Skeletal muscle satellite cell (primary cell): ENCODE data around the gene SMTN.
"Not testable (repeated sequence)": the region's sequence is repeated elsewhere in the genome, so short reads cannot be mapped to it uniquely, and the experiment has no call there.

ENCODE experiments used
- H3K27me3 ChIP-seq: 2 replicates; pipeline ENCODE4 v1.7.0; 2013; ENCODE audit warnings: low read length; ENCODE audit not compliant: control insufficient read depth, insufficient read depth
- H3K36me3 ChIP-seq: 2 replicates; pipeline ENCODE4 v1.7.0; 2013; ENCODE audit warnings: mild to moderate bottlenecking, control low read depth, low read length; ENCODE audit not compliant: insufficient read depth
- H3K4me1 ChIP-seq: 2 replicates; pipeline ENCODE4 v1.7.0; 2013; ENCODE audit warnings: low read length; ENCODE audit not compliant: control insufficient read depth, insufficient read depth
- H3K4me2 ChIP-seq: 2 replicates; pipeline ENCODE4 v1.7.0; 2013; ENCODE audit warnings: mild to moderate bottlenecking, low read length
- H3K4me3 ChIP-seq: 2 replicates; pipeline ENCODE4 v1.7.0; 2013; ENCODE audit warnings: low read length
- H3K9ac ChIP-seq: 2 replicates; pipeline ENCODE4 v1.7.0; 2013; ENCODE audit warnings: mild to moderate bottlenecking, low read depth, low read length, moderate library complexity
- H3K9me3 ChIP-seq: replicated peaks from 2 replicates; pipeline ENCODE4 v1.7.0; 2013; ENCODE audit warnings: mild to moderate bottlenecking, control low read depth, low read length

Gene SMTN

GRCh38 chr22:31055117-31055634, 25.9 kb upstream of the SMTN start:
- no peaks in the 10 kb centered on the region for H3K27me3 ChIP-seq
- no peaks in the 10 kb centered on the region for H3K36me3 ChIP-seq
- no peak overlapping the region for H3K4me3 ChIP-seq
- peak overlapping the region; percentile 24 for H3K4me2 ChIP-seq
- H3K9me3 ChIP-seq, result no peaks in the 10 kb centered on the region
- peaks cover 12% of the 10 kb centered on the region for H3K4me1 ChIP-seq
- H3K9ac ChIP-seq, result peak overlapping the region; percentile 42

GRCh38 chr22:31055635-31056159, 25.4 kb upstream of the SMTN start:
- no peaks in the 10 kb centered on the region for H3K9me3 ChIP-seq
- peak overlapping the region; percentile 24 for H3K4me2 ChIP-seq
- peaks cover 12% of the 10 kb centered on the region for H3K4me1 ChIP-seq
- H3K36me3 ChIP-seq, result no peaks in the 10 kb centered on the region
- peak overlapping the region; percentile 42 for H3K9ac ChIP-seq
- no peaks in the 10 kb centered on the region for H3K27me3 ChIP-seq
- H3K4me3 ChIP-seq, result no peak overlapping the region

GRCh38 chr22:31056986-31057599, 24.0 kb upstream of the SMTN start:
- no peaks in the 10 kb centered on the region for H3K27me3 ChIP-seq
- H3K4me3 ChIP-seq, result no peak overlapping the region
- no peak overlapping the region for H3K9ac ChIP-seq
- no peaks in the 10 kb centered on the region for H3K36me3 ChIP-seq
- peaks cover 12% of the 10 kb centered on the region for H3K4me1 ChIP-seq
- H3K9me3 ChIP-seq, result no peaks in the 10 kb centered on the region
- H3K4me2 ChIP-seq, result no peak overlapping the region

- H3K27me3 ChIP-seq, H3K4me2 ChIP-seq, H3K9me3 ChIP-seq, H3K4me3 ChIP-seq, H3K36me3 ChIP-seq, H3K9ac ChIP-seq: not testable (repeated sequence)
- H3K4me1 ChIP-seq, result peaks cover 12% of the 10 kb centered on the region
These were observed 21.5 kb upstream of the SMTN start for GRCh38 chr22:31059663-31060062.

GRCh38 chr22:31062566-31063230, 18.4 kb upstream of the SMTN start:
- no peaks in the 10 kb centered on the region for H3K36me3 ChIP-seq
- no peaks in the 10 kb centered on the region for H3K27me3 ChIP-seq
- H3K4me1 ChIP-seq, result no peaks in the 10 kb centered on the region
- no peak overlapping the region for H3K4me2 ChIP-seq
- no peak overlapping the region for H3K9ac ChIP-seq
- H3K9me3 ChIP-seq, result no peaks in the 10 kb centered on the region
- no peak overlapping the region for H3K4me3 ChIP-seq

GRCh38 chr22:31064369-31064768, 16.7 kb upstream of the SMTN start:
- Histone ChIP-seq H3K36me3 (no peaks in the 10 kb centered on the region), H3K4me1 (no peaks in the 10 kb centered on the region), H3K9me3 (no peaks in the 10 kb centered on the region), H3K9ac (no peak overlapping the region), H3K27me3 (no peaks in the 10 kb centered on the region), H3K4me2 (peak overlapping the region; percentile 0), H3K4me3 (no peak overlapping the region)

- Histone ChIP-seq H3K9me3 (no peaks in the 10 kb centered on the region), H3K36me3 (no peaks in the 10 kb centered on the region), H3K4me1 (no peaks in the 10 kb centered on the region), H3K9ac (no peak overlapping the region), H3K4me2 (no peak overlapping the region), H3K27me3 (no peaks in the 10 kb centered on the region), H3K4me3 (no peak overlapping the region)
These were observed 12.1 kb upstream of the SMTN start for GRCh38 chr22:31068970-31069369.

GRCh38 chr22:31069691-31070314, 11.3 kb upstream of the SMTN start:
- not testable (repeated sequence) for H3K4me3 ChIP-seq, H3K9me3 ChIP-seq, H3K4me2 ChIP-seq, H3K27me3 ChIP-seq, H3K9ac ChIP-seq, H3K4me1 ChIP-seq, H3K36me3 ChIP-seq

GRCh38 chr22:31073125-31073524, 8.0 kb upstream of the SMTN start:
- H3K27me3 ChIP-seq, H3K36me3 ChIP-seq, H3K4me1 ChIP-seq, H3K4me2 ChIP-seq, H3K9me3 ChIP-seq, H3K9ac ChIP-seq, H3K4me3 ChIP-seq: not testable (repeated sequence)

GRCh38 chr22:31073545-31074145, 7.5 kb upstream of the SMTN start:
- H3K4me1 ChIP-seq, result peaks cover 12% of the 10 kb centered on the region
- not testable (repeated sequence) for H3K9ac ChIP-seq, H3K9me3 ChIP-seq, H3K27me3 ChIP-seq, H3K36me3 ChIP-seq, H3K4me3 ChIP-seq, H3K4me2 ChIP-seq

GRCh38 chr22:31075961-31076360, 5.2 kb upstream of the SMTN start:
- no peak overlapping the region for H3K4me3 ChIP-seq
- peak overlapping the region; percentile 56 for H3K9ac ChIP-seq
- H3K36me3 ChIP-seq, result no peaks in the 10 kb centered on the region
- H3K27me3 ChIP-seq, result no peaks in the 10 kb centered on the region
- no peaks in the 10 kb centered on the region for H3K9me3 ChIP-seq
- H3K4me2 ChIP-seq, result peak overlapping the region; percentile 27
- peaks cover 16% of the 10 kb centered on the region for H3K4me1 ChIP-seq
